Measurements from ENCODE around the gene GRAMD1A. TPM values are rescaled to one million over a fixed set of nuclear protein-coding genes. Genes with fewer than 3 reads are reported as not detected.

GRAMD1A gene
- total RNA-seq, 1 experiment from 2014 or later, result 125 TPM

DNA sequence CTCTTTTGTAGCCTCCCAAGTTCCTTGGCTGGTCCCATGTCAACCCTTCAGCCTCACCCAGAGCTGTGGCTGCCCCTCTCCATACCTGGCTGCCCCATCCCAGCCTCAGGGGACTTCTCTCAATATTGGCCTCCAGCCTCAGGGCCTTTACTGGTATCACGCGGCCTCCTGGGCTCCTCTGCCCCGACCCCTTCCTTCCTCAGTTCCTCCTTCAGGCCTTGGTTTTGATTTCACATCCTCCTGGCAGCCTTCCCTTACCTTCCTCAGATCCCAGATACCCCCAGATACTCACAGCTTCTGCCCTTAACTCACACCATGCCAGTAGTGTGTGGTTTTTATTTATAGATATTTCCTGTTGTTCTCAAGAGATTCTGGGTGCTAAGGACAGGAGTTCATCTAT, 17.4 kb downstream of the GRAMD1A start:
- H3K36me3 Mint-ChIP-seq (ENCODE audit: insufficient read depth in 1 of 3, low read depth in 3 of 3), result peaks cover 72 to 95% (median 87%) of the 10 kb centered on the region in 3 experiments
- no peaks in the 10 kb centered on the region for H3K27me3 Mint-ChIP-seq (ENCODE audit: low read depth)
- H3K4me1 ChIP-seq (ENCODE audit: insufficient read depth, low read length), result no peaks in the 10 kb centered on the region
- H3K27ac Mint-ChIP-seq, result peak overlapping the region in 1 of 3 experiments; percentile 68; a peak in 1 of 7 replicates
- H4K20me1 ChIP-seq (ENCODE audit: control insufficient read depth, insufficient read depth, insufficient read length), result no peaks in the 10 kb centered on the region
- H2BK12ac ChIP-seq (ENCODE audit: insufficient read length, low read depth, low read length), result no peak overlapping the region
- H4K91ac ChIP-seq (ENCODE audit: insufficient read length, low read depth, low read length), result no peak overlapping the region
- no peak overlapping the region for H2BK15ac ChIP-seq (ENCODE audit: low read depth, low read length)
- TF ChIP-seq, protein P1, sequence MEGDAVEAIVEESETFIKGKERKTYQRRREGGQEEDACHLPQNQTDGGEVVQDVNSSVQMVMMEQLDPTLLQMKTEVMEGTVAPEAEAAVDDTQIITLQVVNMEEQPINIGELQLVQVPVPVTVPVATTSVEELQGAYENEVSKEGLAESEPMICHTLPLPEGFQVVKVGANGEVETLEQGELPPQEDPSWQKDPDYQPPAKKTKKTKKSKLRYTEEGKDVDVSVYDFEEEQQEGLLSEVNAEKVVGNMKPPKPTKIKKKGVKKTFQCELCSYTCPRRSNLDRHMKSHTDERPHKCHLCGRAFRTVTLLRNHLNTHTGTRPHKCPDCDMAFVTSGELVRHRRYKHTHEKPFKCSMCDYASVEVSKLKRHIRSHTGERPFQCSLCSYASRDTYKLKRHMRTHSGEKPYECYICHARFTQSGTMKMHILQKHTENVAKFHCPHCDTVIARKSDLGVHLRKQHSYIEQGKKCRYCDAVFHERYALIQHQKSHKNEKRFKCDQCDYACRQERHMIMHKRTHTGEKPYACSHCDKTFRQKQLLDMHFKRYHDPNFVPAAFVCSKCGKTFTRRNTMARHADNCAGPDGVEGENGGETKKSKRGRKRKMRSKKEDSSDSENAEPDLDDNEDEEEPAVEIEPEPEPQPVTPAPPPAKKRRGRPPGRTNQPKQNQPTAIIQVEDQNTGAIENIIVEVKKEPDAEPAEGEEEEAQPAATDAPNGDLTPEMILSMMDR (conservative IDR thresholded peaks at IDR 0.05), result no peak
- no peaks in the 10 kb centered on the region for H3K23me2 ChIP-seq (ENCODE audit: insufficient read length, low read depth, low read length, poor library complexity, severe bottlenecking)
- H3T11ph ChIP-seq (ENCODE audit: low read length), result no peak overlapping the region
- H4K8ac ChIP-seq (replicated peaks; ENCODE audit: insufficient read length, low read depth, low read length), result no peak overlapping the region
- no peaks in the 10 kb centered on the region for H3K79me2 ChIP-seq (ENCODE audit: insufficient read depth, low read length)
- H3K4me2 ChIP-seq (ENCODE audit: insufficient read depth, insufficient read length, low read length), result no peak overlapping the region
- no peak overlapping the region for H3K14ac ChIP-seq (ENCODE audit: insufficient read depth, low read length)
- no peak overlapping the region for H4K5ac ChIP-seq (ENCODE audit: insufficient read length, low read depth, low read length)
- no peak for DNase-seq
- H3K9ac ChIP-seq (ENCODE audit: extremely low read depth, insufficient read length, low read length), result no peak overlapping the region
- no peak overlapping the region for H3K18ac ChIP-seq (ENCODE audit: insufficient read length, low read depth, low read length)
- H3K9me3 ChIP-seq (ENCODE audit: control insufficient read depth, low read depth, low read length), result no peaks in the 10 kb centered on the region
- no peak overlapping the region for H2BK20ac ChIP-seq (ENCODE audit: low read depth, low read length, poor library complexity, severe bottlenecking)
- H3K4me3 Mint-ChIP-seq, result no peak overlapping the region
- no peaks in the 10 kb centered on the region for H3K79me1 ChIP-seq (ENCODE audit: insufficient read depth, low read depth, low read length, poor library complexity, severe bottlenecking)
- no peak overlapping the region for H3K23ac ChIP-seq (ENCODE audit: insufficient read length, low read depth, low read length)
- H2AK5ac ChIP-seq (ENCODE audit: insufficient read length, low read length), result no peak overlapping the region
- H2AFZ ChIP-seq (ENCODE audit: low read length), result no peak overlapping the region
- no peaks in the 10 kb centered on the region for H3K27me3 ChIP-seq (ENCODE audit: insufficient read depth, low read length)
- H3K9me3 Mint-ChIP-seq, result no peaks in the 10 kb centered on the region
- H3K27ac ChIP-seq (ENCODE audit: insufficient read length, low read depth, low read length), result no peak overlapping the region
- no peak overlapping the region for H2BK120ac ChIP-seq (ENCODE audit: low read depth, low read length, poor library complexity, severe bottlenecking)
- WGBS (ENCODE audit: extremely low coverage, insufficient read length, low lambda C conversion rate), result no CpG with 5 or more reads among the region's 3 CpGs
- H3K56ac ChIP-seq (ENCODE audit: insufficient read length, low read depth, low read length), result no peak overlapping the region
- 0 out of 4 replicates have a peak, but pooled peaks cover 0 to 4% of the 10 kb centered on the region in 2 experiments for H3K4me1 Mint-ChIP-seq
- H3K4ac ChIP-seq (ENCODE audit: low read depth, low read length), result no peak overlapping the region
- no peak overlapping the region for H2BK5ac ChIP-seq (ENCODE audit: insufficient read length, low read length)
